ENCODE data around the gene CPB2.

GRCh38 chr13:46022481-46022880 lies 82.4 kb downstream of the CPB2 start:
- no peak for TF ChIP-seq POLR2A (IDR thresholded peaks at IDR 0.05)
- no peak for TF ChIP-seq CTCF (IDR thresholded peaks at IDR 0.05)
